Activated naive CD4-positive, alpha-beta T cell treated with Interleukin-2 at 50 U/mL for 16 hours (primary cell): ENCODE measurements around the gene TLCD1.
"Not testable (repeated sequence)": the region's sequence is repeated elsewhere in the genome, so short reads cannot be mapped to it uniquely, and the experiment has no call there.

Source experiments
- DNase-seq: peaks from one replicate; pipeline ENCODE4 v3.0.0-alpha.2; 2020

TLCD1 gene

GRCh38 chr17:28746611-28747050, 20.6 kb upstream of the TLCD1 start:
- no peak for DNase-seq

GRCh38 chr17:28745786-28746411, 19.9 kb upstream of the TLCD1 start:
- no peak for DNase-seq

DNA sequence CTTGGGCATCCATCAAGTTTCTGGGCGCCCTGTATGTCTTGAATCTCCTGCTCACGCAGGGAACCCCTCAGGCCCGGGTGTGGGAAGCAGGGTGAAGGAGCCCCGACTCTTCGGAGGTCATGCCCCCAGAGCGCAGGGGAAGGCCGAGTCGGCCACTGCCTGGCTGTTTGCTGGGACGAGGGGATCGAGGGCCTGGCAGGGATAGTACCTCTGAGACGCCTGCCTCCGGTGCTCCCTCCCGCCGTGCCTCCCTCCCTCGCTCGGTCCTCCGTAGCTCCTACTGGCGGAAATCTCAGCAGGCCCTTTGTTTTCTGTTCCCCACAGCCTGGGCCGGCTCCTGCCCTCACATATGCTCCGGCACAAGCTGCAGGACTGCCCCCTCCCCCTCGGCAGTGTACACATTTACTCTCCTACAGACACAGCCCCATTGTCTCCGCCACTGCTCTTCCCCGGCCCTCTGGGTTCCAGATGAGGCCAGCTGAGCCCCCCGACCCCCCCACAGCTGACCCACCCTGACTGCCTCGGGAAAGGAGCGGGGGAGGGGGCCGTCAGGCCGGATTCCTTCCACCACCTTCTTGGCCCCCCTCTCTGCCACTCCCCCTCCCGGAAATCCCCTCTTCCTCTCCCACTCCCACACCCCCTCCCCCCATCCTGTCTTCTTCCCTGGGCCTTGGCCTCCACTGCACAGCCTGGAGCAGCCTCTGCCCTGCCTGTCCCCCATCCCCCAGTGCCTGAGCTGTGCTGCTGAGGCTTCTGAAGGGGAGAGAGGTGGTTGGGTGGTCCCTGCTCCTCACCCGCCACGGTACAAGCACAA, 19.1 kb upstream of the TLCD1 start:
- no peak for DNase-seq

GRCh38 chr17:28744104-28744971, 18.3 kb upstream of the TLCD1 start:
- DNase-seq, result peak; percentile 72

DNA sequence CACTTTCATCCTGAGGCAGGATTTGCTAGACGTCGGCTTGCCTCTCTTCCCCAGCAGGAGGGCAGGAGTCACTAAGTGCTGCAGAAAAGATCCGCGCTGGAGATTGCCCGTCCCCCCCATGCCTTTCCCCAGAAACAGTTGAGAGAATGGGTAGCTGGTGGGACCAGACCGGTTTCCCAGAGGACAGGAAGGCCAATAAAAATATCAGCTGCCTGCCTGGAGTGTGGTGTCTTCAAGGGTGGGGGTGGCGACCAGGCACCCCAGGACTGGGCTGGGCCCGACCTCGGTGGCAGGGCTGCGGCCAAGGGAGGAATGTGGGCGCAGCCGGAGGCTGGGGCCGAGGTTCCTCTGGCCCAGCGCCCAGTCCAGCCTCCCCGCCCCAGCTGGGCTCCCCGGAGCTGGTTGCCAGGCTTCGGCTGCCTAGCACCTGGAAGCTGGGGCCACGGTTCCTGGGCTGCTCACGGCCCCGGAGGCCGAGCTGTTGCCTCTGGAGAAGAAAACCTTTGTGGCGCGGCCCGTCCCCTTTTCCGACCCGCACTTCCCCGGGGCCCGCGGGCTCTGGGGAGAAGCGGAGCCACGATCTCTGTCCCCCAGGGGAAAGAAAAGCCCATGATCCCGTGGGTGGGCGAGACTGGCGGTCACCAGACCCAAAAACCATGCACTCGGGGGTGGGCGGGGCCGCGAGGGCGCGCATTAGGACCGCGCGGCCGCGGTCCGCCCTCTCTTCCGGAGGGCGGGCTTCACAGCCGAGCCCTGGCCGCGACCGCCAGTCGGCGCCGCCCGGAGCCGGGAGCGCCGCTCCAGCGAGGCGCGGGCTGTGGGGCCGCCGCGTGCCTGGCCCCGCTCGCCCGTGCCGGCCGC, 17.4 kb upstream of the TLCD1 start, which contains the start of gene TRAF4:
Gene TRAF4 (plus strand): TSS at position 769 of the 861 bp plus-strand sequence. CDS start 102 bp downstream, outside the sequence.
- peak; percentile 80 for DNase-seq

DNA sequence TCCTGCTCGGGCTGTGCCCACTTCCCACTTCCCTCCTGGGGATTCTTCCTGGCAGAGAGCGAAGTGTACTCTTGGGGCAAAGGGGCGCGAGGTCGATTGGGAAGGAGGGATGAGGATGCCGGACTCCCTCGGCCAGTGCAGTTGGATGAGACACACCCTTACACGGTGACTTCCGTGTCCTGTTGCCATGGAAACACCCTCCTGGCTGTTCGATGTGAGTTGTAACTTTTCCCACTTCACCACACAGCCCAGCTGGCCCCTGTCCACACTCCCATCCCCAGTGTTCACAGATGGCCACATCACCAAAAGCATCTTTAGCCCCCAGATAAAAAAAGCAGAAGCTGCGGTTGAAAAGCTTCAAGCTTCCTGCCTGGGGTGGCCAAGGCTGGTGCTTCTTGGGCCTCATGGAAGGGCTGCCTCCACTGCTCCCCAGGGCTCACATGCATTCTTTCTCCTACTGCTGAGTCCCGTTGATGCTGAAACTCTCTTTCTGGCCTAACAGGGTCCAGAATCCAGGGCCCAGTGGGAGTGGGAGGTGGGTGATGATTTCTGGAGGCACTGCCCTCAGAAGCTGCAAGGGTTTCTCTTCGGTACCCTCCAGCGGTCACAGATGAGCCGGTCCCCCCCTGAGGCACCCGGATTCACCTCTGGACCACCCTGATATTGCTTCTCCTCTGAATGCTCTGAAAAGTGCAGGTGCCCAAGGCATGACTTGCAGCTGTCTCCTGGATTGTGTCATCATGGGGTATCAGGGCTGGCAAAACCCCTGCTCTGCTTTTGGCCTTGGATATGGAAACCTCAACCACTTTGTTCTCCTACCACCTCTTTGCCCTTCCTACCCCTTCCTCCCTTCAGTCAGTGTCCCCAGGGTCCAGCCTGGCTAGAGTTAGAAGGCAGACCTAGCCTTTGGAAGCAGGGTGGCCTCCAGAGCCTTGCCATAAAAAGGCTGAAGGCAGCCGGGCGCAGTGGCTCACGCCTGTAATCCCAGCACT, 15.6 kb upstream of the TLCD1 start:
- no peak for DNase-seq

DNA sequence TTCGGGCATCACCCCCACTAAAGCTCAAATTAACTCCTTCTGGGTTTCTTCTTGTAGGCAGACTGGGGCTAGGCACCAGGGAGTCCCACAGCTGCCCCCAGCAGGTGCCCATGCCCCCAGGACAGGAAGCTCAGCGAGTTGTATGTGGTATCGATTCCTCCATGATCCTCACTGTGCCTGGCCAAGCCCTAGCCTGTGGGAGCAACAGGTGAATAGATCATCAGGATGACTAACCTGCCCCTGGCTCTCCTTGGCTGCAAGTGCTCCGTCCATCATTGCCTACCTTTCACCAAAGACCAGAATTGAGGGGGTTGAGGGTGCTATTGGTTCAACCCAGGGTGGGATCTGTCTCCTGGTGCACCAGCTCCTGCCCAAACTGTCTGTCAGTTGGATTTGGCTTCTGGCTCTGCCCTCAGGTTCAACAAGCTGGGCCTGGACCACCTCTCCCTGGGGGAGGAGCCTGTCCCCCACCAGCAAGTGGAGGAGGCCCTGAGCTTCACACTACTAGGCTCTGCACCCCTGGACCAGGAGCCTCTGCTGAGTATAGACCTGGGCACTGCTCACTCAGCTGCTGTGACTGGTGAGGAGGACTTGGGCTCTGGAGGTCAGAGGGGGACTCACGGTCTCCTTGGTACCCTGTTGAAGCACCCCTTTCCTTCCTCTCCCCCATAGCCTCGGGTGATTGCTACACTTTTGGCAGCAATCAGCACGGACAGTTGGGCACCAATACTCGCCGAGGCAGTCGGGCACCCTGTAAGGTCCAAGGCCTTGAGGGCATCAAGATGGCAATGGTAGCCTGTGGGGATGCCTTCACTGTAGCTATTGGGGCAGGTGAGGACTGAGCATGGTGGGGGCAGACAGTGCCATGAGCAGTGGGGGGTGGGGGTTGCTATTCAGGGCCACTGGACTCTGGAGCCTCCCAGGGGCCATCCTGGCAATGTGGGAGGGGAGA, 14.6 kb upstream of the TLCD1 start:
- no peak for DNase-seq

- peak; percentile 67 for DNase-seq
Observed at GRCh38 chr17:28738680-28739384, 12.8 kb upstream of the TLCD1 start.

DNA sequence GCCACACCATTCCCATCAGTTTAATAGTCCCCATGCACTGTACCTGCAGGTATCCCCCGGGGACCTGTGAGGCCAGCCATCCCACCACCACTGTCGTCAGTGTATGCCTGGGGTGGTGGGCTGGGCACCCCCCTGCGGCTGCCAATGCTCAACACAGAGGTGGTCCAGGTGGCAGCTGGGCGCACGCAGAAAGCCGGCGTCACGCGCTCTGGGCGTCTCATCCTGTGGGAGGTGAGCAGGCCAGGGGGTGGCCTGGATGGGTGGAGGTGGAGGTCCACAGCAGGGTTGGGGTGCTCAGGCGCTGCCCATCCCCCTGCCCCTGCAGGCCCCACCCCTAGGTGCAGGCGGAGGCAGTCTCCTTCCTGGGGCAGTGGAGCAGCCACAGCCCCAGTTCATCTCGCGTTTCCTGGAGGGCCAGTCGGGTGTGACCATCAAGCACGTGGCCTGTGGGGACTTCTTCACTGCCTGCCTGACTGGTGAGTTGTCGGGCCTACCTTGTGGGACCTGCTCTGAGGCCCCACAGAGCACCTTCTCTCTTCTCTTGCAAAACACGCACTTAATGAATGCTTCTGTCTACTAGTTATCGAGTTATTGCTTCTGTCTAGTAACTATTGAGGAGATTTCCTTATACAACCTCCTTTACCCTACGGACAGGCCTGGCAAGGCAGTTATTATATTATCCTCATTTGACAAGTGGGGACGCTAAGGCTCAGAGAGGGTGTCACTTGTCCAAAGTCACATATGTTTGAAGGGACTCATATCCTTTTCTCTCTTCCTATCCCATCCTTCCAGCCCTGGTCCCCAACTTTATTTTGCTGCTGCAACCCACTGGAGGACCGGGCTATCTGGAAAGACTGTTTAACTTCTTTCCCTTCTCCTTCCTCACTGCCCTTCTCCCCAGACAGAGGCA, 12.0 kb upstream of the TLCD1 start:
- DNase-seq, result no peak

- no peak for DNase-seq
Observed at GRCh38 chr17:28737316-28737715, 11.3 kb upstream of the TLCD1 start.

- DNase-seq, result not testable (repeated sequence)
Observed at GRCh38 chr17:28735913-28736769, 10.1 kb upstream of the TLCD1 start.

DNA sequence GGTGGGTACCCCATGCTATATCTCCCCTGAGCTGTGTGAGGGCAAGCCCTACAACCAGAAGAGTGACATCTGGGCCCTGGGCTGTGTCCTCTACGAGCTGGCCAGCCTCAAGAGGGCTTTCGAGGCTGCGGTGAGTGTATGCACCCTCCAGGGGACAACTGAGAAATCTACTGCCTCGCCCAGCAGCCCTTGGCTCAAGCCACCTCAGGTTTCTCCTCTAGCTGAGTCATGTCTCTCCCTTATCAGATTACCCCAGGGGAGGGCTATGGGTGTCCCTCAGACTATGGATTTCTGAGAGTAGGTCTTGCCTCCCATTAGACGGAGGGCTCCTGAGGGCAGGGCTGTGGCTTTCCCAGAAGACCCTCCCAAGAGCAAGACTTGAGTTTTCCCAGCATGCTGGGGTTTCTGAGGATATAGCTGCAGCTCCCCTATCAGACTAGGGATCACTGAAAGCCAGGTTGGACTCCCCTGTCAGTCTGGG, 9.2 kb upstream of the TLCD1 start:
- DNase-seq, result no peak

GRCh38 chr17:28734712-28735241, 8.7 kb upstream of the TLCD1 start:
- no peak for DNase-seq

- no peak for DNase-seq
Observed at GRCh38 chr17:28733346-28733745, 7.3 kb upstream of the TLCD1 start.

GRCh38 chr17:28729950-28730330, 3.9 kb upstream of the TLCD1 start:
- DNase-seq, result no peak

DNA sequence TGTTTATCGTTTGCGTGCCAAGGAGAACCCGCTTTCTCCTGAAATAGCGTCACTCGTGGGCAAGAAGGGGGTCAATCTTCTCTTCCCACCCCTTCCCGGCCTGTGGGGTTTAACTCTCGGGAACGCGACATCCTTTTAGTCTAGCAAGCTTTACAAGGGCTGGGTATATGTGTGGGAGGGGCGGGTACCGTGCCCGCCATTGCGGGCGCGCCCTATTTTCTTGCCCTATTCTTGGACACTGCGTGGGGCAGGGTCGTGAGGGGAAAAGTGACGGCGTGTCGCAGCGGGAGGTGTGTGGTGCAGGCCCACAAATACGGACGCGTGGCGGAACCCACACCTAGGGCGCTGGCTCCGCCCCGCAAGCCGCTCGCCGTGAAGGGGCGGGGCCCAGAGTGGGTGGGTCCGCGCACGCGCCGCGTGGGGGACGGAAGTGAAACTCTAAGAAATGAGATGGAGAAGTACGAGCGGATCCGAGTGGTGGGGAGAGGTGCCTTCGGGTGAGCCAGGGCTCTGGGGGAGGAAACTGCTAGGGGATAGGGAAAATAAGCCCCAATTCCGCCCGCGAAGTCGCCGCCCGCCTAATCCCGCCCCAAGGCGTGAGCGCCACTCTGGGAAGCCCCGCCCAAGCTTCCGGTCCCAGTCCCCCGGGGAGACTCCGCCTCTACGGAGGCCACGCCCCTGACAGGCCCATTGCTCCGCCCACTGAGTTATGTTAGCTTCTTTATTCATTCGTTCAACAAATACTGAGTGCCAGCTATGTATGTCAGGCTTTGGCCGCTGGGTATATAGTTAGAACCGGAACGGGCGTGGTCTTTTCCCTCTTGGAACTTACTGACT, 2.5 kb upstream of the TLCD1 start, which contains the start of gene NEK8:
Gene NEK8 (plus strand): TSS at position 425 of the 837 bp plus-strand sequence. CDS start 26 bp downstream, at position 451.
- peak; percentile 99 for DNase-seq
